ENCODE measurements around the gene CCZ1B.
"Not testable (repeated sequence)": the region's sequence is repeated elsewhere in the genome, so short reads cannot be mapped to it uniquely, and the experiment has no call there.

CCZ1B gene

DNA sequence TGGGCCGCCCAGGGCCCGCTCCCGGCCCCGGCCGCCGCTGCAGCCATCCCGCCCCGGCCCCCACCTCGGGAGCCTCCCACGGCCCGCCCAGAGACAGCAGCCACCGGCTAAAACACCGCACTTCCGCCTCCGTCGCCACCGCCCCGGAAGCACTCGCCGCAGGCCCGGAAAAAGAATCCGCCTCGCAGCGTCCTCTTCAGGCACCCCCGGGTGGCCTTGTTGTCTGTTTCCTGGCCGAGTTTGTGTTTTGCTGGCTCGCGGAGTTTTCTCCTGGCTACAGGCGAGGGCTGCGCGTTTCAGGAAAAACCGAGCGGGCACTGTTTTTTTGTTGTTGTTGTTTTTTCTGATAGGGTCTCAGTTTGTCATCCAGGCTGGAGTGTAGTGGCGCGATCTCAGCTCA, at the start of gene CCZ1B:
TSS of gene CCZ1B (minus strand) at position 125 of the 400 bp plus-strand sequence. CDS start at position 47, 78 bp downstream.
- H3K36me3 ChIP-seq (ENCODE audit: control insufficient read depth, insufficient read depth, low read length, severe bottlenecking) = not testable (repeated sequence)
- peak; percentile 83 for DNase-seq (ENCODE audit: low read depth)

DNA sequence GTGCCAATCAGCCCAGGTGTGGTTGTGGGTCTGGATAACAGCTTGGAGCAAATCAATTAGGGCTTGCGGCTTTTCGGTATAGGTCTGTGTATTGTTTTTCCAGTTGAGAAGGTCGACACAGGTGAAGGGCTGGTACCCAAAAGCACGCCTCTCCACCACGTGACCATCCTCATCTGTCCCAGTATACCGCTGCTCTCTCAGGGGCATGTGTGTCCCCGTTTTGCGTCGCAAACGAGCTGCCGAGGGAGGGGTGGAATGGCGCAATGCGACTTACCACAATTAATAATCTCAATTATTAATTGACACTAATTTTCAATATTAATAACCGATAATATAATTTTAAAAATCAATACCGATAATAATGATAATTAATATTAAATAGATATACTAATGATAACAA, 48.9 kb upstream of the CCZ1B start:
- H3K9ac ChIP-seq (ENCODE audit: low read length); H3K4me3 ChIP-seq (ENCODE audit: low read length); H3K36me3 ChIP-seq (ENCODE audit: control insufficient read depth, insufficient read depth, low read length, severe bottlenecking); DNase-seq (ENCODE audit: low read depth); H3K4me1 ChIP-seq (ENCODE audit: control insufficient read depth, insufficient read depth, low read length); H3K9me3 ChIP-seq (ENCODE audit: control insufficient read depth, low read length): not testable (repeated sequence)
- H3K27me3 ChIP-seq (replicated peaks; ENCODE audit: control insufficient read depth, insufficient read depth, low read length) = peaks cover 25% of the 10 kb centered on the region

More for the DNA sequence above, at the start of gene CCZ1B:
- not testable (repeated sequence) for H3K4me1 ChIP-seq (ENCODE audit: control insufficient read depth, insufficient read depth, low read length); H3K9me3 ChIP-seq (ENCODE audit: control insufficient read depth, low read length); H3K27me3 ChIP-seq (replicated peaks; ENCODE audit: control insufficient read depth, insufficient read depth, low read length)
- Histone ChIP-seq H3K4me3 (ENCODE audit: low read length) (peak within 1 kb of the TSS; percentile 80), H3K9ac (ENCODE audit: low read length) (peak within 1 kb of the TSS; percentile 64)

GRCh38 chr7:6872246-6872945, 46.3 kb upstream of the CCZ1B start:
- DNase-seq (ENCODE audit: low read depth); H3K9me3 ChIP-seq (ENCODE audit: control insufficient read depth, low read length); H3K36me3 ChIP-seq (ENCODE audit: control insufficient read depth, insufficient read depth, low read length, severe bottlenecking); H3K4me3 ChIP-seq (ENCODE audit: low read length); H3K9ac ChIP-seq (ENCODE audit: low read length); H3K4me1 ChIP-seq (ENCODE audit: control insufficient read depth, insufficient read depth, low read length): not testable (repeated sequence)
- peaks cover 25% of the 10 kb centered on the region for H3K27me3 ChIP-seq (replicated peaks; ENCODE audit: control insufficient read depth, insufficient read depth, low read length)

DNA sequence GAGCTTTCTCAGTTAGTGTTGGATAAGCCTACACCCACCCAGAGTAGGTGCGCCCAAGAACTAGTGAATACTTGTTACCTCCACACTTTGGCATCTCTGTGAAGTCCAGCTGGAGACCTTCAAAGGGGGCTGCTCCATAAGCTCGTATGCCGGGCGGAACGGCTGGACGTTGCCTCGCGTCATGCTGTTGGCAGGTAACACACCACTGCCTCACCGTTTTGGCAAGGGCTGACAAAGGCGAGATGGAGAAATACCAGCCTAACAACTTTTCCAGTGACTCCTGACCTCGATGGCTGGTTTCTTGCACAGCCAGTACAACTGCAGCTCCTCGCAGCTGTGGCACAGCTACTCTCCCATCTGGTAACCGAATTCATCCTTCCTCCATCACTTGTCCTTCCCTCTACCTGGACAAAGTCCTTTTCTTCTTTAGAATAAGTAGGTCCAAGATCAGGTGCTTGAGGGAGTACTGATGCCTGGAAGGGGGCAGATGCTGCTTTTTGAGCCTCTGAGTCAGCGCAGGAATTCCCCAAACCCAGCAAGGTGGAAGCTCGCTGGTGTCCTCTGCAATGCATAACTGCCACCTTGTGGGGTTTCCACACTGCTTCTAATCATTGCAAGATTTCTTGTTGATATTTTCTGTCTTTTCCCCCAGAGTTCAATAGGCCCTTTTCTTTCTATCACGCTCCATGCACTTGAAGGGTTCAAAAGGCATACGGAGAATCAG, 45.5 kb upstream of the CCZ1B start:
- peaks cover 25% of the 10 kb centered on the region for H3K27me3 ChIP-seq (replicated peaks; ENCODE audit: control insufficient read depth, insufficient read depth, low read length)
- not testable (repeated sequence) for H3K9me3 ChIP-seq (ENCODE audit: control insufficient read depth, low read length); H3K36me3 ChIP-seq (ENCODE audit: control insufficient read depth, insufficient read depth, low read length, severe bottlenecking); H3K4me1 ChIP-seq (ENCODE audit: control insufficient read depth, insufficient read depth, low read length); H3K9ac ChIP-seq (ENCODE audit: low read length); H3K4me3 ChIP-seq (ENCODE audit: low read length); DNase-seq (ENCODE audit: low read depth)

GRCh38 chr7:6864751-6865150, 38.7 kb upstream of the CCZ1B start:
- H3K9ac ChIP-seq (ENCODE audit: low read length); H3K36me3 ChIP-seq (ENCODE audit: control insufficient read depth, insufficient read depth, low read length, severe bottlenecking); H3K4me3 ChIP-seq (ENCODE audit: low read length); H3K9me3 ChIP-seq (ENCODE audit: control insufficient read depth, low read length); H3K27me3 ChIP-seq (replicated peaks; ENCODE audit: control insufficient read depth, insufficient read depth, low read length); H3K4me1 ChIP-seq (ENCODE audit: control insufficient read depth, insufficient read depth, low read length); DNase-seq (ENCODE audit: low read depth): not testable (repeated sequence)

DNA sequence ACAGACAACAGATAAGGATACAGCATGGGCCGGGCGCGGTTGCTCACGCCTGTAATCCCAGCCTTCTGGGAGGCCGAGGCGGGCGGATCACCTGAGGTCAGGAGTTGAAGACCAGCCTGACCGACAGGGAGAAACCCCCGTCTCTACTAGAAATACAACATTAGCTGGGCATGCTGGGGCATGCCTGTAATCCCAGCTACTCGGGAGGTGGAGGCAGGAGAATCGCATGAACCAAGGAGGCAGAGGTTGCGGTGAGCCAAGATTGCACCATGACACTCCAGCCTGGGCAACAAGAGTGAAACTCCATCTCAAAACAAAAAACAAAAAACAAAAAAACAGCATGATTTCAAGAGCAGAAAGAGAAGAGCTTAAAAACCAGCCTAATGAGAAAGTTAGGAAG, 38.1 kb upstream of the CCZ1B start:
- H3K4me3 ChIP-seq (ENCODE audit: low read length); H3K9me3 ChIP-seq (ENCODE audit: control insufficient read depth, low read length); H3K36me3 ChIP-seq (ENCODE audit: control insufficient read depth, insufficient read depth, low read length, severe bottlenecking); DNase-seq (ENCODE audit: low read depth); H3K27me3 ChIP-seq (replicated peaks; ENCODE audit: control insufficient read depth, insufficient read depth, low read length); H3K4me1 ChIP-seq (ENCODE audit: control insufficient read depth, insufficient read depth, low read length); H3K9ac ChIP-seq (ENCODE audit: low read length): not testable (repeated sequence)

- H3K4me3 ChIP-seq (ENCODE audit: low read length); H3K9me3 ChIP-seq (ENCODE audit: control insufficient read depth, low read length); H3K36me3 ChIP-seq (ENCODE audit: control insufficient read depth, insufficient read depth, low read length, severe bottlenecking); DNase-seq (ENCODE audit: low read depth); H3K9ac ChIP-seq (ENCODE audit: low read length); H3K27me3 ChIP-seq (replicated peaks; ENCODE audit: control insufficient read depth, insufficient read depth, low read length); H3K4me1 ChIP-seq (ENCODE audit: control insufficient read depth, insufficient read depth, low read length): not testable (repeated sequence)
These were observed 36.8 kb upstream of the CCZ1B start for GRCh38 chr7:6862876-6863275.

- not testable (repeated sequence) for H3K4me1 ChIP-seq (ENCODE audit: control insufficient read depth, insufficient read depth, low read length); H3K36me3 ChIP-seq (ENCODE audit: control insufficient read depth, insufficient read depth, low read length, severe bottlenecking); H3K9ac ChIP-seq (ENCODE audit: low read length); H3K27me3 ChIP-seq (replicated peaks; ENCODE audit: control insufficient read depth, insufficient read depth, low read length); H3K9me3 ChIP-seq (ENCODE audit: control insufficient read depth, low read length); H3K4me3 ChIP-seq (ENCODE audit: low read length)
- peak; percentile 55 for DNase-seq (ENCODE audit: low read depth)
These were observed 31.7 kb upstream of the CCZ1B start for GRCh38 chr7:6857721-6858314.

GRCh38 chr7:6855563-6856131, 29.6 kb upstream of the CCZ1B start:
- DNase-seq (ENCODE audit: low read depth) = peak; percentile 13
- H3K9ac ChIP-seq (ENCODE audit: low read length); H3K27me3 ChIP-seq (replicated peaks; ENCODE audit: control insufficient read depth, insufficient read depth, low read length); H3K4me1 ChIP-seq (ENCODE audit: control insufficient read depth, insufficient read depth, low read length); H3K9me3 ChIP-seq (ENCODE audit: control insufficient read depth, low read length); H3K36me3 ChIP-seq (ENCODE audit: control insufficient read depth, insufficient read depth, low read length, severe bottlenecking); H3K4me3 ChIP-seq (ENCODE audit: low read length): not testable (repeated sequence)

GRCh38 chr7:6854747-6855562, 28.9 kb upstream of the CCZ1B start:
- not testable (repeated sequence) for H3K9me3 ChIP-seq (ENCODE audit: control insufficient read depth, low read length); H3K4me3 ChIP-seq (ENCODE audit: low read length); H3K4me1 ChIP-seq (ENCODE audit: control insufficient read depth, insufficient read depth, low read length); H3K27me3 ChIP-seq (replicated peaks; ENCODE audit: control insufficient read depth, insufficient read depth, low read length); H3K9ac ChIP-seq (ENCODE audit: low read length); H3K36me3 ChIP-seq (ENCODE audit: control insufficient read depth, insufficient read depth, low read length, severe bottlenecking)
- DNase-seq (ENCODE audit: low read depth) = peak; percentile 47

DNA sequence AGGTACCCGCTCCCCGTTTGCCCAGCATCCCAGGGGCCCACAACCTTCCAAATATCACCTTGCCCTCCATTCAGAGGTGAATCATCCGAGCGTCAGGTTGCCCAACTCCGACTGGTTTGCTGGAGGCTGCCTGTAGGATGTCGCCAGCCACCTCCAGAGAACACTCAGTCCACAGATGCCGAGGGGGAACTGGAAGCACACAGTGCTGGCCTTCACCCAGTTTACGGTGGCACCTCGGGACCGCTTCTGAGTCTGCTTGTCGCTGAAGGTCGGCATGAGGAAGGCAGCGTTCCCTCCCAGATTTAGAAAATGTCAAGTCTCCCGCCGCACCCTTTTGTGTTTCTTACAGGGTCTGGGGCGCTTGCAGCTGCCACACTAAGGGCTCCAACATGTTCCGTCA, 27.6 kb upstream of the CCZ1B start:
- not testable (repeated sequence) for H3K4me3 ChIP-seq (ENCODE audit: low read length); H3K36me3 ChIP-seq (ENCODE audit: control insufficient read depth, insufficient read depth, low read length, severe bottlenecking); DNase-seq (ENCODE audit: low read depth); H3K4me1 ChIP-seq (ENCODE audit: control insufficient read depth, insufficient read depth, low read length); H3K9me3 ChIP-seq (ENCODE audit: control insufficient read depth, low read length); H3K9ac ChIP-seq (ENCODE audit: low read length); H3K27me3 ChIP-seq (replicated peaks; ENCODE audit: control insufficient read depth, insufficient read depth, low read length)
